ENCODE data around the gene PCDHGC4.

PCDHGC4 gene

DNA sequence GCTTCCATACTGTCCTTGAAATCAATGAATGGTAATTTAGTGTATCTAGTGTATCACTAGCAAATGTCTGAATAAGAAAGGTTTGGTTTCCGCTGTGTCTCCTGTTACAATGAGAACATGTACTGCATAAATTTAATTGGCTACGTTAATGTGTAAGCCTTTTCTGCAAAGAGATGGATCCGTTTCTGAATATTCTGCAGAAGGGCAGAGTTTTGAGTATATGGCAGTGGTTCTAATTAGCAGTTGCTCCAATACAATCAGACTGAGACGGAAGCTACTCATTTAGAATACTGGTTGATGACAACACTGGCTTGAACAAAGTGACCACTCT is 555 bp upstream of the PCDHGC4 start:
- TF ChIP-seq POLR2A (IDR thresholded peaks at IDR 0.05; ENCODE audit: low read length) (no peak), GATA1 (IDR thresholded peaks at IDR 0.05; ENCODE audit: low read depth, low read length) (no peak)

DNA sequence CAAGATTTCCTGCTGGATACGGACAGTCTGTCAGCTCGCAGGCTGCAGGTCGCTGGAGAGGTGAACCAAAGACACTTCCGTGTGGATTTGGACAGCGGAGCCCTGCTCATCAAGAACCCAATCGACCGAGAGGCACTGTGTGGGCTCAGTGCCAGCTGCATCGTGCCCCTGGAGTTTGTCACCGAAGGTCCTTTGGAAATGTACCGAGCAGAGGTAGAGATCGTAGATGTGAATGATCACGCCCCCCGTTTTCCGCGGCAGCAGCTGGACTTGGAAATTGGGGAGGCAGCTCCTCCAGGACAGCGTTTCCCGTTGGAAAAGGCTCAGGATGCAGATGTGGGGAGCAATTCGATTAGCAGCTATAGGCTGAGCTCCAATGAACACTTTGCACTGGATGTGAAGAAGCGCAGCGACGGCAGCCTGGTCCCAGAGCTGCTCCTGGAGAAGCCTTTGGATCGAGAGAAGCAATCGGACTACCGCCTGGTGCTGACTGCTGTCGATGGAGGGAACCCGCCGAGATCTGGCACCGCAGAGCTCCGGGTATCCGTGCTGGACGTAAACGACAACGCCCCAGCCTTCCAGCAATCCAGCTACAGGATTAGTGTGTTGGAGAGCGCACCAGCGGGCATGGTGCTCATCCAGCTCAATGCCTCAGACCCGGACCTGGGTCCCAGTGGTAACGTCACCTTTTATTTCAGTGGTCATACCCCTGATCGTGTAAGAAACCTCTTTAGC is 658 bp downstream of the PCDHGC4 start:
- DNase-seq: no peak
- TF ChIP-seq GATA1 (IDR thresholded peaks at IDR 0.05; ENCODE audit: low read depth, low read length) (no peak), POLR2A (IDR thresholded peaks at IDR 0.05; ENCODE audit: low read length) (no peak)

More for the DNA sequence above, 555 bp upstream of the PCDHGC4 start:
- DNase-seq: no peak

DNA sequence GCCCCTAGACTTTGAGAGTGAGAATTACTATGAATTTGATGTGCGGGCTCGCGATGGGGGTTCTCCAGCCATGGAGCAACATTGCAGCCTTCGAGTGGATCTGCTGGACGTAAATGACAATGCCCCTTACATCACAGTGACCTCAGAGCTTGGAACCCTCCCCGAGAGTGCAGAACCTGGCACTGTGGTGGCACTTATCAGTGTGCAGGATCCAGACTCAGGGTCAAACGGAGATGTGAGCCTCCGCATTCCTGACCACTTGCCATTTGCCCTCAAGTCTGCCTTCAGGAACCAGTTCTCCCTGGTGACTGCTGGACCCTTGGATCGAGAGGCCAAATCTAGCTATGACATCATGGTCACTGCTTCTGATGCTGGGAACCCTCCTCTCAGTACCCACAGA is 1.3 kb downstream of the PCDHGC4 start:
- no peak for TF ChIP-seq POLR2A (IDR thresholded peaks at IDR 0.05; ENCODE audit: low read length)
- TF ChIP-seq GATA1 (IDR thresholded peaks at IDR 0.05; ENCODE audit: low read depth, low read length): no peak
- DNase-seq: no peak

DNA sequence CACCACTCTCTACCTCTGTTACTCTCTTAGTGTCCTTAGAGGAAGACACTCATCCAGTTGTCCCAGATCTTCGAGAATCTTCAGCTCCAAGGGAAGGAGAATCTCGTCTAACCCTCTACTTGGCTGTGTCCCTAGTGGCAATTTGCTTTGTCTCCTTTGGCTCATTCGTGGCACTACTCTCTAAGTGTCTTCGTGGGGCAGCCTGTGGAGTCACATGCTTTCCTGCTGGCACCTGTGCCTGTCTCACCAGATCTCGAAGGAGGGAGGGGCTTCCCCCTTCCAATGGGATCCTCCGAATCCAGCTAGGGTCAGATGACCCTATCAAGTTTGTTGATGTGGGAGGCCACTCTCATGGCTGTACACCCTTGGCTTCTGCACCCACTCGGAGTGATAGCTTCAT is 2.3 kb downstream of the PCDHGC4 start:
- no peak for DNase-seq

DNA sequence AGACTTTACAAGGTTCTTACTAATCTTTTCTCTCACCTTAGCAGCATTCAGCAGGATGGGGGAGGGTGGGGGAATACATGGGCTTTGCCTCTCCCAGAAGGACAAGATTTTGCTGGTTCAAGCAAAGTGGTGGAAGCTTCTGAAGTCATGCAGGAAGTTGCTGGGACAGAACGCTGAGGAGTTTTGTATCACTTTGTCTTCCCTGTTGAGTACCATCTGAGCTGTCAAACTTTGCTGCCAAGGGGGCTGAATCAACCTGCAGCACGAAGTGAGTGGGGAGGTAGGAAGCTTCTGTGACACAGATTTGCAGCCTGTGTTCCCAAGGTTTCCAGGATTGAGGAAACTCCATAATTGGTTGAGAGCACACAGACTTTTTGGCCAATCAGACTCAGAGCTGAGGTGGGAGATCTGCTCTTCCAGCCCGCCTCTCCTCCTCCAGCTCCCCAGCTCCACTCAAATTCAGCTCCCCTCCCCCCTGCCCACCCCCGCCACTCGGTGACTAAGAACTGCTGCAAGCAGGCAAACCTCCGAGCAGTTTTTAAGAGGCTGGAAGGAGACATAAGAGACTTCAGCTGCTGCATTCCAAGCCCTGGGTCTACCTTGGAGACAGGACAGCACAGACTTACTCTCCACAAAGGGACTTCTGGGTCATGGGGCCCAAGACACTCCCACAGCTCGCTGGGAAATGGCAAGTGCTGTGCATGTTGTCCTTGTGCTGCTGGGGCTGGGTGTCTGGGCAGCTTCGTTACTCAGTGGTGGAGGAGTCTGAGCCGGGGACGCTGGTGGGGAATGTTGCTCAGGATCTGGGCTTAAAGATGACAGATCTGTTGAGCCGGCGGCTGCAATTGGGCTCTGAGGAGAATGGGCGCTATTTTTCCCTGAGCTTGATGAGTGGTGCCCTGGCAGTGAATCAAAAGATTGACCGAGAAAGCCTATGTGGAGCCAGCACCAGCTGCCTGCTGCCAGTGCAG is 4.0 kb downstream of the PCDHGC4 start, which contains the start of gene PCDHGC5:
PCDHGC5 (plus strand) TSS at position 491 of the 971 bp plus-strand sequence; CDS start at position 651, 160 bp downstream.
- TF ChIP-seq GATA1 (IDR thresholded peaks at IDR 0.05; ENCODE audit: low read depth, low read length) (no peak), POLR2A (IDR thresholded peaks at IDR 0.05; ENCODE audit: low read length) (no peak)
- no peak for DNase-seq

More for the DNA sequence above, 2.3 kb downstream of the PCDHGC4 start:
- TF ChIP-seq GATA1 (IDR thresholded peaks at IDR 0.05; ENCODE audit: low read depth, low read length) (no peak), POLR2A (IDR thresholded peaks at IDR 0.05; ENCODE audit: low read length) (no peak)

DNA sequence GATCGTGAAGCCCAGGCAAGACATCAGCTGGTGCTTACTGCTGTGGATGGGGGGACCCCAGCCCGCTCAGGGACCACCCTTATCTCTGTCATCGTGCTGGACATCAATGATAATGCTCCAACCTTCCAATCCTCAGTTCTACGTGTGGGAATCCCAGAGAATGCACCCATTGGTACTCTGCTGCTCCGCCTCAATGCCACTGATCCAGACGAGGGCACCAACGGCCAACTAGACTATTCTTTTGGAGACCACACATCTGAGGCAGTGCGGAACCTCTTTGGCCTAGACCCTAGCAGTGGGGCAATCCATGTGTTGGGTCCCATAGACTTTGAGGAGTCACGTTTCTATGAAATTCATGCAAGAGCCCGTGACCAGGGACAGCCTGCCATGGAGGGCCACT is 5.0 kb downstream of the PCDHGC4 start:
- no peak for DNase-seq
- no peak for TF ChIP-seq GATA1 (IDR thresholded peaks at IDR 0.05; ENCODE audit: low read depth, low read length)
- no peak for TF ChIP-seq POLR2A (IDR thresholded peaks at IDR 0.05; ENCODE audit: low read length)

DNA sequence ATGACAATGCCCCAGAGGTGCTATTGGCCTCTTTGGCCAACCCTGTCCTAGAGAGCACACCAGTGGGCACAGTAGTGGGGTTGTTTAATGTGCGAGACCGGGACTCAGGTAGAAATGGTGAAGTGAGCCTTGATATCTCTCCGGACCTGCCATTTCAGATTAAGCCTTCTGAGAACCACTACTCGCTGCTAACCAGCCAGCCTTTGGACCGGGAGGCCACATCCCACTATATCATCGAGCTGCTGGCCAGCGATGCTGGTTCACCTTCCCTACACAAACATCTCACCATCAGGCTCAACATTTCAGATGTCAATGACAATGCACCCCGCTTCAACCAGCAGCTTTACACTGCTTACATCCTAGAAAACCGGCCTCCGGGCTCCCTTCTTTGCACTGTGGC is 5.4 kb downstream of the PCDHGC4 start:
- no peak for DNase-seq
- TF ChIP-seq GATA1 (IDR thresholded peaks at IDR 0.05; ENCODE audit: low read depth, low read length) (no peak), POLR2A (IDR thresholded peaks at IDR 0.05; ENCODE audit: low read length) (no peak)

DNA sequence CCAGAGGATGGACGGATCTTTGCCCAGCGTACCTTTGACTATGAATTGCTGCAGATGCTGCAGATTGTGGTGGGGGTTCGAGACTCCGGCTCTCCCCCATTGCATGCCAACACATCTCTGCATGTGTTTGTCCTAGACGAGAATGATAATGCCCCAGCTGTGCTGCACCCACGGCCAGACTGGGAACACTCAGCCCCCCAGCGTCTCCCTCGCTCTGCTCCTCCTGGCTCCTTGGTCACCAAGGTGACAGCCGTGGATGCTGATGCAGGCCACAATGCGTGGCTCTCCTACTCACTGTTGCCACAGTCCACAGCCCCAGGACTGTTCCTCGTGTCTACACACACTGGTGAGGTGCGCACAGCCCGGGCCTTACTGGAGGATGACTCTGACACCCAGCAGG is 5.9 kb downstream of the PCDHGC4 start:
- TF ChIP-seq POLR2A (IDR thresholded peaks at IDR 0.05; ENCODE audit: low read length) (no peak), GATA1 (IDR thresholded peaks at IDR 0.05; ENCODE audit: low read depth, low read length) (no peak)
- no peak for DNase-seq

DNA sequence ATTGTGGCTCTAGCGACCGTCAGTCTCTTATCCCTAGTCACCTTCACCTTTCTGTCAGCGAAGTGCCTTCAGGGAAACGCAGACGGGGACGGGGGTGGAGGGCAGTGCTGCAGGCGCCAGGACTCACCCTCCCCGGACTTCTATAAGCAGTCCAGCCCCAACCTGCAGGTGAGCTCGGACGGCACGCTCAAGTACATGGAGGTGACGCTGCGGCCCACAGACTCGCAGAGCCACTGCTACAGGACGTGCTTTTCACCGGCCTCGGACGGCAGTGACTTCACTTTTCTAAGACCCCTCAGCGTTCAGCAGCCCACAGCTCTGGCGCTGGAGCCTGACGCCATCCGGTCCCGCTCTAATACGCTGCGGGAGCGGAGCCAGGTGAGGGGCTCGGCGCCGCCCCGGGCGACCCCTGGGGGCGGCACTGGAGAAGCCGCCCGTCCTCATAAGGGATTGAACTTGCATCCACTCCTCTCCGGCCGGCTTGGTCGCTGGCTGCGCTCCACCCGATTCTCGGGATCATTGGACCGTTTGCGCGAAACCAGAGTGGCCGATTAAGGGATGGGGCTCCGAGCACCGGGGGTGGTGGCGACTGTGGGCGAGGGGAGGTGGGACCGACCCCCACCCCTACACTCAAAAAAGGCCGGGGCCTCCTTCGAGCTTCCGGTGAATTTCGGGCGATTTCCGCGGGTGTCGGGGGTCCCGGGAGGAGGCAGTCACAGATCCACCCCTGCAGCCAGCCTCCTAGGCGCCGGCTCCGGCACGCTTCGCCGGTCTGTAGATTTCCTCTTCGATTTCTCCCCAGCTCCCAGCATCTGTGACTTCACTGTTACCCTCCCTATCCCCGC is 6.7 kb downstream of the PCDHGC4 start:
- TF ChIP-seq GATA1 (IDR thresholded peaks at IDR 0.05; ENCODE audit: low read depth, low read length) (no peak), POLR2A (IDR thresholded peaks at IDR 0.05; ENCODE audit: low read length) (no peak)
- DNase-seq: no peak

DNA sequence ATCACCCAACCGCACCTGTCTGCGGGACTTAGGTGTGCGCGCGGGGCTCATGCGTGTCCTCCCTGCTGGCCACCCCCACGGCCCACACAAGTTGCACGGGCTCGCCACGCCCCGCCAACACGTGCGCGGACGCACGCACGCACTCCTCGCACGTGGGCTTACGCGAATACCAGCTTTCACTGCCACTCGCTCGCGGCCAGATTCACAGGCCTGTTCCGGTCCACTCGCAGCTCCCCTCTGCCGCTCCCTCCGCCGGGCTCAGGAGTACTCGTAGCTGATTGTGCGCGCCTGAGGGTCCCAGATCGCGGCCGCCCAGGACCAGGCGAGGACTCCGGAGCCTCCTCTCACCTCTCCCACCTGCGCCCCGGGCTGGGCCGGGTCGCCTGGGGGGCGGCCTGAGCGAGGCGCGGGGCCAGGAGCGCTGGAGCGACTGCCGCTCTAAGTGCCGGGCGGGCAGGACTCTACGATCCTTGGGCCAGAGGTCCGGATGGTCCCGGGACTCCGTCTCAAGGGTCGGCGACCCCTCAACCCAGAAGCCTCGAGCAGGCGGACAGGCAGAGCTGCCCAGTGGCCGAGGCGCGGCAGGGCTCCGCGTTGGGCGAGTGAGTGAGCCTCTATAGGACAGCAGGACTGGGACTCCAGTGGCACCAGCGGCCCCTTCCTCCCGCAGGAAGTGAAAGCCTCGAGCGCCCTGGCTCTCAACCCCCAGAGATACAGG is 7.5 kb downstream of the PCDHGC4 start:
- DNase-seq: no peak
- no peak for TF ChIP-seq POLR2A (IDR thresholded peaks at IDR 0.05; ENCODE audit: low read length)
- TF ChIP-seq GATA1 (IDR thresholded peaks at IDR 0.05; ENCODE audit: low read depth, low read length): no peak

DNA sequence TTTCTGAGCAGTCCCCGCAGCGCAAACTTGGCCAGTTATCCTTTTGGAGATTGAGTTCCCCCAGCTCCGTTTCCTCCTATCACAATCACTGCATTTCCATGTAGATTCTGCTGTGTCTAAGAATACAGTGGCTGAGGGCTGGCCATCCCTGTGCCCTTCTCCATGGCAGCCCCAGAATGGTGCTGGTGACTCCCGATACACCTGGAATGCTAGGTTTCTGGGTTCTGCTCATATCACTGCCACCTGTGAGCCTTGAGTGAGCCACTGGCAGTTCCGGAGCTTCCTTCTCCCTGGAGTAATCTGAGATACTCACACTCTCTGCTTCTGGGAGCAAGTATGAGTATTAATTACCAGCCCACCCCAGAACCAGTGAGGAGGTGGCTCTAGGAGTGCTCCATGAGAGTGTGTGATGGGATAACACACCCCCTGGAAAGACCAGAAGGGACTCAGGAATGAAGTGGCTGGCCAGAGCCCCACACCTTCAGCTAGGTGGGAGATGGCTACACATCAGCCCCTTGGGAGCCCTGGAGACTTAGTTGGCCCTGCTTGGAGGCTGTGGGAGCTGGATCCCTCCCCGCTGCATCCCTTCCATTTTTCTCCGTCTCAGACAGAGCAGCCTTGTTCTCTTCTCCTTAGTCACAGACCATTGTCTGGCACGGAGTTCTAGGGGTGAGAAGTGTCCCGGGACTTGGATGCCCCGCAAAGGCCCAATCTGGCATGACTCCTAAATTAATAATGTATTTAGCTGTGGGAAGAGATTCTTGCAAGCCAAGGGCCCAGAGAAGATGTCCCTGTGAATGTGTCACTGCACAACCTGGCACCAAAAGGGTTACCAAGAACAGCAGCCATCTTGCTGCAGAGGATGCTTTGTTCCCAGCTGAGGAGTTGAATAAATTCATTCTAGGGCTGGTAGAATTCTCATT is 8.9 kb downstream of the PCDHGC4 start:
- DNase-seq: no peak
- TF ChIP-seq GATA1 (IDR thresholded peaks at IDR 0.05; ENCODE audit: low read depth, low read length): no peak
- TF ChIP-seq POLR2A (IDR thresholded peaks at IDR 0.05; ENCODE audit: low read length): no peak
